Coronary artery (tissue), 2 donors: ENCODE results near the gene PTGES2.

Experiments
- DNase-seq: peaks from one replicate; pipeline ENCODE4 v3.0.0-alpha.2; 2017; ENCODE audit warnings: low spot score
- H3K27ac ChIP-seq, 2 donors: fragments of 200-600 bp; sonication (generic); one replicate each; pipeline ENCODE4 v1.5.1; 2016 to 2019
- H3K4me3 ChIP-seq: fragments of 200-600 bp; sonication (generic); 2 replicates; pipeline ENCODE4 v1.5.1; 2016; ENCODE audit warnings: mild to moderate bottlenecking, moderate library complexity
- CTCF ChIP-seq: fragments of 200-600 bp; sonication (generic); IDR thresholded peaks from one replicate; pipeline ENCODE4 v1.5.1; 2019; ENCODE audit warnings: antibody characterized with exemption

PTGES2 gene

GRCh38 chr9:128089299-128089698 is 38.2 kb downstream of the PTGES2 start:
- DNase-seq, result no peak
- H3K4me3 ChIP-seq, result no peak overlapping the region
- no peak overlapping the region for H3K27ac ChIP-seq
- no peak for TF ChIP-seq CTCF

GRCh38 chr9:128088253-128088945 is 39.1 kb downstream of the PTGES2 start:
- DNase-seq, result no peak
- Histone ChIP-seq H3K4me3 (no peak overlapping the region), H3K27ac (no peak overlapping the region)
- no peak for TF ChIP-seq CTCF

GRCh38 chr9:128087262-128087661 is 40.3 kb downstream of the PTGES2 start:
- DNase-seq, result no peak
- Histone ChIP-seq H3K4me3 (no peak overlapping the region), H3K27ac (no peak overlapping the region)
- no peak for TF ChIP-seq CTCF

- no peak for DNase-seq
- Histone ChIP-seq H3K4me3 (no peak overlapping the region), H3K27ac (no peak overlapping the region)
- TF ChIP-seq CTCF, result no peak
Observed at GRCh38 chr9:128085943-128086342, 41.6 kb downstream of the PTGES2 start.

GRCh38 chr9:128084746-128085145 is 42.8 kb downstream of the PTGES2 start:
- no peak for TF ChIP-seq CTCF
- no peak overlapping the region for H3K27ac ChIP-seq
- no peak for DNase-seq
- H3K4me3 ChIP-seq, result no peak overlapping the region

GRCh38 chr9:128082151-128082550 is 45.4 kb downstream of the PTGES2 start:
- H3K27ac ChIP-seq, result peak overlapping the region; percentile 14 to 36
- H3K4me3 ChIP-seq, result no peak overlapping the region
- DNase-seq, result no peak
- TF ChIP-seq CTCF, result no peak

- Histone ChIP-seq H3K27ac (peak overlapping the region; percentile 36 to 69), H3K4me3 (no peak overlapping the region)
- no peak for DNase-seq
- TF ChIP-seq CTCF, result no peak
Observed at GRCh38 chr9:128081056-128081455, 46.5 kb downstream of the PTGES2 start.
